Liver (tissue), 9 donors: ENCODE data around the gene MAPKAP1. TPM values are rescaled to one million over a fixed set of nuclear protein-coding genes. Genes with fewer than 3 reads are reported as not detected.

Source experiments
- DNase-seq: peaks from one replicate; pipeline ENCODE4 v3.0.0-alpha.2; 2017; ENCODE audit warnings: low spot score
- H3K27ac ChIP-seq, 2 donors: one replicate each; pipeline ENCODE4 v1.7.0; 2013; ENCODE audit warnings: inconsistent platforms in 2 of 2, low read length in 2 of 2, control low read depth in 1 of 2, low read depth in 1 of 2, mild to moderate bottlenecking in 1 of 2
- H3K27me3 ChIP-seq, 4 donors: one replicate each; pipeline versions ENCODE4 v1.6.1 to v1.7.0; 2013; ENCODE audit warnings: low read length in 3 of 4, inconsistent platforms in 1 of 4, mild to moderate bottlenecking in 1 of 4, moderate library complexity in 1 of 4; ENCODE audit not compliant: control insufficient read depth in 4 of 4, insufficient read depth in 4 of 4
- H3K36me3 ChIP-seq, 4 donors: one replicate each; pipeline versions ENCODE4 v1.6.1 to v1.7.0; 2013; ENCODE audit warnings: low read length in 3 of 4, mild to moderate bottlenecking in 3 of 4, low read depth in 1 of 4, moderate library complexity in 1 of 4; ENCODE audit not compliant: control insufficient read depth in 4 of 4, insufficient read depth in 3 of 4
- H3K4me1 ChIP-seq, 4 donors: one replicate each; pipeline versions ENCODE4 v1.6.1 to v1.7.0; 2013; ENCODE audit warnings: low read length in 3 of 4, mild to moderate bottlenecking in 3 of 4, moderate library complexity in 1 of 4; ENCODE audit not compliant: control insufficient read depth in 4 of 4, insufficient read depth in 4 of 4
- H3K4me3 ChIP-seq, 3 donors: one replicate each; pipeline versions ENCODE4 v1.6.1 to v1.7.0; 2013; ENCODE audit warnings: low read length in 3 of 3, control low read depth in 1 of 3, low read depth in 1 of 3, mild to moderate bottlenecking in 1 of 3
- H3K9ac ChIP-seq, 2 donors: one replicate each; pipeline ENCODE4 v1.7.0; 2013; ENCODE audit warnings: low read length in 2 of 2, mild to moderate bottlenecking in 2 of 2, moderate library complexity in 2 of 2, control low read depth in 1 of 2, low read depth in 1 of 2
- H3K9me3 ChIP-seq, 4 donors: one replicate each; pipeline versions ENCODE4 v1.6.1 to v1.7.0; 2013; ENCODE audit warnings: low read length in 3 of 4; ENCODE audit not compliant: control insufficient read depth in 4 of 4
- ATF3 ChIP-seq: IDR thresholded peaks from 2 replicates; pipeline ENCODE4 v1.6.1; 2016; ENCODE audit warnings: antibody characterized with exemption
- CTCF ChIP-seq: fragments of 150-350 bp; IDR thresholded peaks from 2 replicates; pipeline ENCODE4 v1.5.1; 2017; ENCODE audit warnings: improper control_type of control experiment, low read depth, low read length; ENCODE audit not compliant: missing input control
- EGR1 ChIP-seq, 2 donors: IDR thresholded peaks; 2 replicates each; pipeline ENCODE4 v1.6.1; 2016 to 2018; ENCODE audit warnings: antibody characterized with exemption in 2 of 2, low read depth in 2 of 2
- FOXA2 ChIP-seq: IDR thresholded peaks from 2 replicates; pipeline ENCODE4 v1.6.1; 2016; ENCODE audit warnings: antibody characterized with exemption
- GABPA ChIP-seq, 2 donors: IDR thresholded peaks in 1 of 2; conservative IDR thresholded peaks in 1 of 2; 2 replicates each; pipeline ENCODE4 v1.6.1; 2016; ENCODE audit warnings: antibody characterized with exemption in 2 of 2, mild to moderate bottlenecking in 1 of 2, moderate library complexity in 1 of 2
- HNF4A ChIP-seq, 2 donors: conservative IDR thresholded peaks; 2 replicates each; pipeline ENCODE4 v1.6.1; 2016; ENCODE audit warnings: antibody characterized with exemption in 2 of 2, mild to moderate bottlenecking in 2 of 2
- JUND ChIP-seq, 2 donors: IDR thresholded peaks; 2 replicates each; pipeline ENCODE4 v1.6.1; 2016; ENCODE audit warnings: antibody characterized with exemption in 2 of 2
- MAX ChIP-seq: IDR thresholded peaks from 2 replicates; pipeline ENCODE4 v1.6.1; 2016; ENCODE audit warnings: antibody characterized with exemption
- NR2F2 ChIP-seq: IDR thresholded peaks from 2 replicates; pipeline ENCODE4 v1.6.1; 2016; ENCODE audit warnings: antibody characterized with exemption
- REST ChIP-seq: IDR thresholded peaks from 2 replicates; pipeline ENCODE4 v1.6.1; 2016; ENCODE audit warnings: antibody characterized with exemption, mild to moderate bottlenecking
- RXRA ChIP-seq, 2 donors: IDR thresholded peaks; 2 replicates each; pipeline ENCODE4 v1.6.1; 2017 to 2018; ENCODE audit warnings: antibody characterized with exemption in 2 of 2, mild to moderate bottlenecking in 1 of 2
- TAF1 ChIP-seq: conservative IDR thresholded peaks from 2 replicates; pipeline ENCODE4 v1.6.1; 2016; ENCODE audit warnings: antibody characterized with exemption, mild to moderate bottlenecking
- YY1 ChIP-seq: IDR thresholded peaks from 2 replicates; pipeline ENCODE4 v1.6.1; 2016; ENCODE audit warnings: antibody characterized with exemption, mild to moderate bottlenecking
- ZBTB33 ChIP-seq: IDR thresholded peaks from 2 replicates; pipeline ENCODE4 v1.6.1; 2016; ENCODE audit warnings: antibody characterized with exemption
- WGBS: extraction: QIAGEN DNeasy Blood & Tissue Kit; methylation state at CpG from one replicate; pipeline ENCODE4 v1.1.7; 2013; 5-methylcytosine and 5-hydroxymethylcytosine counted together
- polyA plus RNA-seq, 2 donors: library from polyadenylated mRNA; stranded (reverse) in 1 of 2; unstranded in 1 of 2; fragments of 200-250 nt in 1 of 2; fragments of >200 nt in 1 of 2; fragmentation: Nextera tagmentation in 1 of 2; extraction: Ambion mirVana in 1 of 2; gene quantifications; one replicate each; pipeline versions ENCODE4 v1.2.1 to v1.2.3, GENCODE V29; 2013 to 2015
- total RNA-seq, 2 donors: library from RNA; depleted of rRNA; stranded (reverse); fragments of >200 nt; gene quantifications; one replicate each; pipeline ENCODE4 v1.2.3, GENCODE V29; 2014
- donor health status: healthy.
- donor health status: healthy.
- donor health status: healthy.
- donor health status: healthy.
- donor health status: healthy.

Gene MAPKAP1
- total and polyA plus RNA-seq, 4 donors = 23.6 to 55.9 (median 32.7) TPM

GRCh38 chr9:125425901-125426515 is 281.0 kb downstream of the MAPKAP1 start:
- Histone ChIP-seq H3K4me3 (no peak overlapping the region), H3K27ac (no peak overlapping the region), H3K27me3 (no peaks in the 10 kb centered on the region), H3K36me3 (no peaks in the 10 kb centered on the region), H3K4me1 (no peaks in the 10 kb centered on the region), H3K9me3 (no peaks in the 10 kb centered on the region), H3K9ac (no peak overlapping the region)
- TF ChIP-seq TAF1 (no peak), ZBTB33 (no peak), ATF3 (no peak), JUND (IDR thresholded peaks at IDR 0.05) (no peak), FOXA2 (no peak), RXRA (IDR thresholded peaks at IDR 0.05) (no peak), MAX (no peak), HNF4A (conservative IDR thresholded peaks at IDR 0.05) (no peak), CTCF (no peak), REST (no peak), YY1 (no peak), GABPA (IDR thresholded peaks at IDR 0.05 in 1 of 2, conservative IDR thresholded peaks at IDR 0.05 in 1 of 2) (no peak), NR2F2 (no peak)
- DNase-seq = no peak
- 96% methylated on average over 14 of the region's 14 CpGs for WGBS

GRCh38 chr9:125425170-125425897 is 281.7 kb downstream of the MAPKAP1 start:
- Histone ChIP-seq H3K9ac (no peak overlapping the region), H3K9me3 (no peaks in the 10 kb centered on the region), H3K4me1 (no peaks in the 10 kb centered on the region), H3K4me3 (no peak overlapping the region), H3K27ac (no peak overlapping the region), H3K27me3 (no peaks in the 10 kb centered on the region), H3K36me3 (no peaks in the 10 kb centered on the region)
- no peak for TF ChIP-seq MAX
- no peak for TF ChIP-seq REST
- TF ChIP-seq JUND (IDR thresholded peaks at IDR 0.05) = no peak
- TF ChIP-seq EGR1 (IDR thresholded peaks at IDR 0.05; ENCODE audit: low read depth in 2 of 2) = no peak
- TF ChIP-seq ATF3 = no peak
- TF ChIP-seq FOXA2 = no peak
- TF ChIP-seq HNF4A (conservative IDR thresholded peaks at IDR 0.05) = no peak
- TF ChIP-seq TAF1 = no peak
- TF ChIP-seq GABPA (IDR thresholded peaks at IDR 0.05 in 1 of 2, conservative IDR thresholded peaks at IDR 0.05 in 1 of 2) = no peak
- TF ChIP-seq YY1 = no peak
- no peak for DNase-seq
- WGBS = 80% methylated on average over 19 of the region's 19 CpGs
